Keratinocyte (primary cell): Measurements from ENCODE around the gene PDE3A.

Experiments used
- CTCF ChIP-seq, 3 experiments: IDR thresholded peaks in 1 of 3; conservative IDR thresholded peaks in 1 of 3; optimal IDR thresholded peaks in 1 of 3; 2 replicates in 2 of 3; 3 replicates in 1 of 3; pipeline versions ENCODE3 to v1.5.1; 2011; ENCODE audit warnings: low read length in 3 of 3, mild to moderate bottlenecking in 3 of 3, moderate library complexity in 2 of 3, control low read depth in 1 of 3, inconsistent platforms in 1 of 3; ENCODE audit not compliant: insufficient read depth in 2 of 3; ENCODE audit errors: extremely low read depth in 1 of 3
- EZH2 ChIP-seq: IDR thresholded peaks from one replicate; pipeline ENCODE4 v1.6.1; 2012; ENCODE audit warnings: inconsistent platforms, mild to moderate bottlenecking, low read length, moderate library complexity

- TF ChIP-seq CTCF (optimal IDR thresholded peaks at IDR 0.05 in 1 of 3, IDR thresholded peaks at IDR 0.05 in 1 of 3, conservative IDR thresholded peaks at IDR 0.05 in 1 of 3; ENCODE audit: extremely low read depth in 1 of 3, insufficient read depth in 2 of 3, low read length in 3 of 3): no peak
- TF ChIP-seq EZH2: no peak
Observed at GRCh38 chr12:20443255-20443654, 74.9 kb downstream of the PDE3A start.
